ENCODE measurements around the gene SMIM41.

Gene SMIM41

GRCh38 chr12:52132754-52133161 is 53.3 kb downstream of the SMIM41 start:
- Histone ChIP-seq H4K20me1 (ENCODE audit: insufficient read depth, low read length) (no peaks in the 10 kb centered on the region), H3K4me3 (ENCODE audit: low read length) (no peak overlapping the region), H3K27ac (ENCODE audit: low read length) (no peak overlapping the region), H2AFZ (ENCODE audit: low read length) (no peak overlapping the region), H3K27me3 (replicated peaks; ENCODE audit: insufficient read depth, low read length) (peaks cover 46% of the 10 kb centered on the region), H3K79me2 (ENCODE audit: low read length) (no peaks in the 10 kb centered on the region), H3K4me1 (ENCODE audit: low read length) (no peaks in the 10 kb centered on the region), H3F3A (ENCODE audit: insufficient read depth, low read length) (no peaks in the 10 kb centered on the region), H3K9ac (ENCODE audit: low read length) (no peak overlapping the region), H3K36me3 (replicated peaks; ENCODE audit: insufficient read depth, low read length) (no peaks in the 10 kb centered on the region), H3K9me2 (replicated peaks; ENCODE audit: insufficient read depth, low read length) (no peaks in the 10 kb centered on the region), H3K9me3 (replicated peaks; ENCODE audit: insufficient read depth, low read length) (no peaks in the 10 kb centered on the region), H3K4me2 (ENCODE audit: low read depth, low read length) (no peak overlapping the region)
- TF ChIP-seq EZH2phosphoT487 (IDR thresholded peaks at IDR 0.05; ENCODE audit: low read length) (no peak), EZH2 (optimal IDR thresholded peaks at IDR 0.05; ENCODE audit: low read depth, low read length) (no peak)
- TF ChIP-seq, protein P1, sequence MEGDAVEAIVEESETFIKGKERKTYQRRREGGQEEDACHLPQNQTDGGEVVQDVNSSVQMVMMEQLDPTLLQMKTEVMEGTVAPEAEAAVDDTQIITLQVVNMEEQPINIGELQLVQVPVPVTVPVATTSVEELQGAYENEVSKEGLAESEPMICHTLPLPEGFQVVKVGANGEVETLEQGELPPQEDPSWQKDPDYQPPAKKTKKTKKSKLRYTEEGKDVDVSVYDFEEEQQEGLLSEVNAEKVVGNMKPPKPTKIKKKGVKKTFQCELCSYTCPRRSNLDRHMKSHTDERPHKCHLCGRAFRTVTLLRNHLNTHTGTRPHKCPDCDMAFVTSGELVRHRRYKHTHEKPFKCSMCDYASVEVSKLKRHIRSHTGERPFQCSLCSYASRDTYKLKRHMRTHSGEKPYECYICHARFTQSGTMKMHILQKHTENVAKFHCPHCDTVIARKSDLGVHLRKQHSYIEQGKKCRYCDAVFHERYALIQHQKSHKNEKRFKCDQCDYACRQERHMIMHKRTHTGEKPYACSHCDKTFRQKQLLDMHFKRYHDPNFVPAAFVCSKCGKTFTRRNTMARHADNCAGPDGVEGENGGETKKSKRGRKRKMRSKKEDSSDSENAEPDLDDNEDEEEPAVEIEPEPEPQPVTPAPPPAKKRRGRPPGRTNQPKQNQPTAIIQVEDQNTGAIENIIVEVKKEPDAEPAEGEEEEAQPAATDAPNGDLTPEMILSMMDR (IDR thresholded peaks at IDR 0.05; ENCODE audit: low read length): no peak
- no peak for DNase-seq

DNA sequence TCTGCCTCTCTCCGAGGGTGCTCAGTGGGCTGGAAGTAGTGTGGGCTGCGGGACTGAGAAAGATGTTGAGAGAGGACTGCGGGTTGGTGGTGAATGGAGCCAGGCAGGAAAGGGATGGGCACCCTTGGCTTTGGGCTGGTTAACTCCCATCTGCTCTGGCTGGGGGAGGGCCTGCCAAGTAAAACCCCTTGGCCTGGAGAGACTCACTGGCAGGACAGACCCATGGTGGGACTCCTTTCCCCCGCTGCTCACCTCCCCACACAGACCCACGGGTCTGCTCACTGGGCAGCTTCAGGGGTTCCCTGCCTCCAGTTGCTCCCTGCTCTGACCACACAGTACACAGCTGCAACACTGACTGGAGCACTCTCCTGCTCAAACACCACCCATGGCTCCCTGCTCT is 58.2 kb downstream of the SMIM41 start:
- H3K36me3 ChIP-seq (replicated peaks; ENCODE audit: insufficient read depth, low read length): no peaks in the 10 kb centered on the region
- no peaks in the 10 kb centered on the region for H3F3A ChIP-seq (ENCODE audit: insufficient read depth, low read length)
- peaks cover 59% of the 10 kb centered on the region for H3K27me3 ChIP-seq (replicated peaks; ENCODE audit: insufficient read depth, low read length)
- no peaks in the 10 kb centered on the region for H3K79me2 ChIP-seq (ENCODE audit: low read length)
- H2AFZ ChIP-seq (ENCODE audit: low read length): no peak overlapping the region
- no peak overlapping the region for H3K4me2 ChIP-seq (ENCODE audit: low read depth, low read length)
- TF ChIP-seq, protein P1 (IDR thresholded peaks at IDR 0.05; ENCODE audit: low read length): no peak
- TF ChIP-seq EZH2phosphoT487 (IDR thresholded peaks at IDR 0.05; ENCODE audit: low read length) (no peak), EZH2 (optimal IDR thresholded peaks at IDR 0.05; ENCODE audit: low read depth, low read length) (no peak)
- H3K27ac ChIP-seq (ENCODE audit: low read length): no peak overlapping the region
- H3K4me1 ChIP-seq (ENCODE audit: low read length): no peaks in the 10 kb centered on the region
- no peaks in the 10 kb centered on the region for H3K9me3 ChIP-seq (replicated peaks; ENCODE audit: insufficient read depth, low read length)
- H3K9me2 ChIP-seq (replicated peaks; ENCODE audit: insufficient read depth, low read length): no peaks in the 10 kb centered on the region
- H3K4me3 ChIP-seq (ENCODE audit: low read length): no peak overlapping the region
- DNase-seq: no peak
- H4K20me1 ChIP-seq (ENCODE audit: insufficient read depth, low read length): no peaks in the 10 kb centered on the region
- no peak overlapping the region for H3K9ac ChIP-seq (ENCODE audit: low read length)

DNA sequence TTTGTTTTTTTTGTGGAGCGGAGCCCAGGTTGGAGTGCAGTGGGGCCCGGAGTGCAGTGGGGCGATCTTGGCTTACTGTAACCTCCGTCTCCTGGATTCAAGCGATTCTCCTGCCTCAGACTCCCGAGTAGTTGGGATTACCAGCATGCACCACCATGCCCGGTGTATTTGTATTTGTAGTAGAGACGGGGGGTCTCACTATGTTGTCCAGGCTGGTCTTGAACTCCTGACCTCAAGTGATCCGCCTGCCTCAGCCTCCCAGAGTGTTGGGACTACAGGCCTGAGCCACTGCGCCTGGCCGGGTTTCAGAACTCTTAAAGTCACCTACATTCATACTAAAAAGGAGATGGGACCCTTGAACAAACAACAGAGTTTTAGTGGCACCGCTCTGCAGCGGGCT is 59.6 kb downstream of the SMIM41 start:
- Histone ChIP-seq H3K4me2 (ENCODE audit: low read depth, low read length) (no peak overlapping the region), H4K20me1 (ENCODE audit: insufficient read depth, low read length) (no peaks in the 10 kb centered on the region), H3F3A (ENCODE audit: insufficient read depth, low read length) (no peaks in the 10 kb centered on the region), H3K9me2 (replicated peaks; ENCODE audit: insufficient read depth, low read length) (no peaks in the 10 kb centered on the region), H3K79me2 (ENCODE audit: low read length) (no peaks in the 10 kb centered on the region), H3K4me3 (ENCODE audit: low read length) (no peak overlapping the region), H2AFZ (ENCODE audit: low read length) (0 out of 2 replicates have a peak overlapping the region, but pooled peaks have one; percentile 6), H3K4me1 (ENCODE audit: low read length) (no peaks in the 10 kb centered on the region), H3K36me3 (replicated peaks; ENCODE audit: insufficient read depth, low read length) (no peaks in the 10 kb centered on the region), H3K9ac (ENCODE audit: low read length) (no peak overlapping the region), H3K27ac (ENCODE audit: low read length) (no peak overlapping the region), H3K27me3 (replicated peaks; ENCODE audit: insufficient read depth, low read length) (peaks cover 52% of the 10 kb centered on the region), H3K9me3 (replicated peaks; ENCODE audit: insufficient read depth, low read length) (no peaks in the 10 kb centered on the region)
- no peak for TF ChIP-seq EZH2 (optimal IDR thresholded peaks at IDR 0.05; ENCODE audit: low read depth, low read length)
- TF ChIP-seq EZH2phosphoT487 (IDR thresholded peaks at IDR 0.05; ENCODE audit: low read length): no peak
- TF ChIP-seq, protein P1 (IDR thresholded peaks at IDR 0.05; ENCODE audit: low read length): no peak
- no peak for DNase-seq
